Measurements from ENCODE around the gene KANK4. TPM values are rescaled to one million over a fixed set of nuclear protein-coding genes. Genes with fewer than 3 reads are reported as not detected.

KANK4 gene
- total RNA-seq = not detected in 2 replicates

GRCh38 chr1:62318756-62319544 lies at the start of gene KANK4:
Gene KANK4, minus strand, starts transcription at chr1:62319434. Its CDS starts 37,870 bp downstream, at chr1:62281564.

GRCh38 chr1:62194651-62195544 lies 124.3 kb downstream of the KANK4 start, which contains the start of gene L1TD1:
Gene L1TD1, plus strand, starts transcription at chr1:62194849. Its CDS starts 11,780 bp downstream, at chr1:62206629.

Small RNAs within 50 kb of the gene (small RNA-seq; reads per million reads assigned to genes)
- not detected for gene RNU6-371P

Other genes with a start within 250 kb of the KANK4 start
- gene L1TD1, start 124.6 kb downstream of the KANK4 start, total RNA-seq = not detected in 2 replicates
- 17.6 and 32.7 TPM in 2 replicates for gene USP1, start 117.6 kb upstream of the KANK4 start, total RNA-seq